Bronchial epithelial cell (primary cell): ENCODE data around the gene FTCD. TPM values are rescaled to one million over a fixed set of nuclear protein-coding genes. Genes with fewer than 3 reads are reported as not detected.

ENCODE experiments used
- DNase-seq: peaks from one replicate; pipeline ENCODE4 v3.0.0-alpha.2; 2010; ENCODE audit warnings: low read depth
- FAIRE-seq: peaks from 2 replicates; lab custom pipeline; 2011; peaks lifted over from hg19 to GRCh38; lab: Jason Lieb, UNC
- H3K27me3 ChIP-seq: 2 replicates; pipeline ENCODE4 v1.5.1; 2011; ENCODE audit warnings: low read length; ENCODE audit not compliant: control insufficient read depth, insufficient read depth
- H3K36me3 ChIP-seq: 2 replicates; pipeline ENCODE4 v1.5.1; 2011; ENCODE audit warnings: low read length; ENCODE audit not compliant: control insufficient read depth, insufficient read depth
- H3K4me3 ChIP-seq: 2 replicates; pipeline ENCODE4 v1.5.1; 2011; ENCODE audit warnings: mild to moderate bottlenecking, low read depth, low read length, control low read depth
- total RNA-seq: library from RNA; depleted of rRNA; stranded (reverse); fragments of >200 nt; gene quantifications from 2 replicates; pipeline ENCODE4 v1.2.1, GENCODE V29; 2014
- TF ChIP-seq, protein P1 (sequence below): IDR thresholded peaks from 2 replicates; pipeline ENCODE4 v1.5.1; 2011; ENCODE audit warnings: mild to moderate bottlenecking, moderate library complexity, low read length, control low read depth, inconsistent platforms; ENCODE audit not compliant: insufficient read depth, severe bottlenecking

The FTCD gene
- total RNA-seq, 1 donor from 2014 or later, result not detected

DNA sequence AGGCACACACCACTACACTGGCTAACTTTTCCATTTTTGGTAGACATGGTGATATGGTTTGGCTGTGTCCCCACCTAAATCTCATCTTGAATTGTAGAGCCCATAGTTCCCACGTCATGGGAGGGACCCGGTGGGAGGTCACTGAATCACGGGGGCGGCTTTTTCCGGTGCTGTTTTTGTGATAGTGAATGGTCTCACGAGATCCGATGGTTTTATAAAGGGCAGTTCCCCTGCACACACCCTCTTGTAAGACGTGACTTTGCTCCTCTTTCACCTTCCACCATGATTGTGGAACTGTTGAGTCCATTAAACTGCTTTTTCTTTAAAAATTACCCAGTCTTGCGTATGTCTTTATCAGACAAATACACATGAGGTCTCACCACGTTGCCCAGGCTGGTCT, 1.3 kb upstream of the FTCD start:
- DNase-seq (no peak), FAIRE-seq (no peak)
- TF ChIP-seq, protein P1, sequence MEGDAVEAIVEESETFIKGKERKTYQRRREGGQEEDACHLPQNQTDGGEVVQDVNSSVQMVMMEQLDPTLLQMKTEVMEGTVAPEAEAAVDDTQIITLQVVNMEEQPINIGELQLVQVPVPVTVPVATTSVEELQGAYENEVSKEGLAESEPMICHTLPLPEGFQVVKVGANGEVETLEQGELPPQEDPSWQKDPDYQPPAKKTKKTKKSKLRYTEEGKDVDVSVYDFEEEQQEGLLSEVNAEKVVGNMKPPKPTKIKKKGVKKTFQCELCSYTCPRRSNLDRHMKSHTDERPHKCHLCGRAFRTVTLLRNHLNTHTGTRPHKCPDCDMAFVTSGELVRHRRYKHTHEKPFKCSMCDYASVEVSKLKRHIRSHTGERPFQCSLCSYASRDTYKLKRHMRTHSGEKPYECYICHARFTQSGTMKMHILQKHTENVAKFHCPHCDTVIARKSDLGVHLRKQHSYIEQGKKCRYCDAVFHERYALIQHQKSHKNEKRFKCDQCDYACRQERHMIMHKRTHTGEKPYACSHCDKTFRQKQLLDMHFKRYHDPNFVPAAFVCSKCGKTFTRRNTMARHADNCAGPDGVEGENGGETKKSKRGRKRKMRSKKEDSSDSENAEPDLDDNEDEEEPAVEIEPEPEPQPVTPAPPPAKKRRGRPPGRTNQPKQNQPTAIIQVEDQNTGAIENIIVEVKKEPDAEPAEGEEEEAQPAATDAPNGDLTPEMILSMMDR, result no peak
- H3K4me3 ChIP-seq, result no peak overlapping the region
- no peaks in the 10 kb centered on the region for H3K36me3 ChIP-seq
- H3K27me3 ChIP-seq, result no peaks in the 10 kb centered on the region

DNA sequence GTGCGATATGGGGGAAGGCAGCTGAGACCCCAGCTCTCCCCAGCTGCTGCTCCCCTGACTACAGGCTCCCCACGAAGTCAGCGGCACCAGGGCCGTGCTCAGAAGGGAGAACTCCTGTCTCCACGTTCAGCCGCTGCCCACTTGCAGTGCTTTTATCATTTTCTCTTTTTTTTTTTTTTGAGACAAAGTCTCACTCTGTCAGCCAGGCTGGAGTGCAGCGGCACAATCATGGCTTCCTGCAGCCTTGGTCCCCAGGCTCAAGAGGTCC, 933 bp upstream of the FTCD start:
- H3K4me3 ChIP-seq, result no peak overlapping the region
- DNase-seq, result no peak
- no peaks in the 10 kb centered on the region for H3K27me3 ChIP-seq
- FAIRE-seq, result no peak
- no peaks in the 10 kb centered on the region for H3K36me3 ChIP-seq
- TF ChIP-seq, protein P1, result no peak

DNA sequence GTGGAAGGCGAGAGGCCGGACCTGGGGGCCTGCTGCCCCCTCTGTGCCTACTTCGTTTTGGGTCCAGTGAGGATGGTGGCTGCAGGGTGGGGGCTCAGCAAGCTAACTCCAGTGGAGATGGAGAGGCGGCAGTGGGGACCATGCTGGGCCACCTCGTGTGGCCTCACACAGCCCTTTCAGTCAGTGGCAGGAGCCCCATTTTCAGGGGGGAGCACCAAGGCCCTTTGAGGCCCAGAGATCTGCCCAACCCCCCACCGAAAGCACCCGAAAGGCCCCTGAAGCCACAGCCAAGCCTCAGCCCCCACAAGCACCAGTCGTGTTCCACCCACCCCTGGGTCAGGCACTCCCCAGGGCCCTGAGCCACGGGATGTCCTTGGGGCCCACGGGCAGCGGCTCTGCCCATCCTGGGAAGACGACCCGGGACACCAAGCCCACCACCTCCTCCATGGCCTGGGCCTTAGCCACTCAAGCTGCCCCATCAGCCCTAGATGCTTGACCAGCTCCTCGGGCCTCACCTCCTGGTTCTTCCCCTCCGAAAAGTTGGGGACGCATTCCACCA, 345 bp downstream of the FTCD start:
- TF ChIP-seq, protein P1, result no peak
- Histone ChIP-seq H3K4me3 (no peak overlapping the region), H3K27me3 (no peaks in the 10 kb centered on the region), H3K36me3 (no peaks in the 10 kb centered on the region)
- DNase-seq (no peak), FAIRE-seq (no peak)

DNA sequence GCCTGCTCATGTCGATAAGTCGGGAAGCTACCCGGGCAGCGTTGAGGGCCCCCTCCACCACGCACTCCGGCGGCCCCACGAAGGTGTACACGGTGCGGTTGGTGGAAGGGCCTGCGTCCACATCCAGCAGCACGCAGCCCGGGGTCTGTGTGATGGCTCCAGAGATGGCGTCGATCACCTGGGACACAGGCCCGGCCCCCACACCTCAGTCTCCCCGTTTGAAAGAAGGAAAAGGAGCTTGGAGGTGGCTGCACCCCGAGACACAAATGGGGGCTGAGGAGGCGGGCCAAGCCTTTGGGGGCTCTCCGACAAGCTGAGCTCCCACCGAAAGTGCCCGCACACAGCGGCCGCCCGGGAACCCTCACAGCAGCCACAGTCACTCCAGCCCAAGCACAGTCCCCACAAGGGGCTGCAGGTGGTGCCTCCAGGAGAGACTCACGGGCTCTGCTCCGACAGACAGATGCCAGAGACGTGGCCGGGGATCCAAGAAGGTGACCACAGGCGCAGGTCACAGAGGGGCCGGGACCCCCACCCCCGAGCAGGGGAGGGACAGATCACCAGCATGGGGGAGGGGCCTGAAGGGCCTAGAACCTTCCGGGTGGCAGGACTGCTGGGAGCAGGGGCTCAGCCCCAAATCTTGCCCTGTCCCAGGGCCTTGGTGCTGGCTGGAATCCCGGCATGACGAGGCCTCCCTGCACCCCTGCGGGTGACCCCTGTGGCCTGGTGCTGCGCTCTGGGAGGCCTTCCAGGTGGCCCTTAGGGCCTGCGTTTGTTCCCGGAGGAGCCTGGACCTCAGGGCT, 1.0 kb downstream of the FTCD start:
- Histone ChIP-seq H3K36me3 (no peaks in the 10 kb centered on the region), H3K27me3 (no peaks in the 10 kb centered on the region), H3K4me3 (no peak overlapping the region)
- DNase-seq (no peak), FAIRE-seq (no peak)
- TF ChIP-seq, protein P1, result no peak

DNA sequence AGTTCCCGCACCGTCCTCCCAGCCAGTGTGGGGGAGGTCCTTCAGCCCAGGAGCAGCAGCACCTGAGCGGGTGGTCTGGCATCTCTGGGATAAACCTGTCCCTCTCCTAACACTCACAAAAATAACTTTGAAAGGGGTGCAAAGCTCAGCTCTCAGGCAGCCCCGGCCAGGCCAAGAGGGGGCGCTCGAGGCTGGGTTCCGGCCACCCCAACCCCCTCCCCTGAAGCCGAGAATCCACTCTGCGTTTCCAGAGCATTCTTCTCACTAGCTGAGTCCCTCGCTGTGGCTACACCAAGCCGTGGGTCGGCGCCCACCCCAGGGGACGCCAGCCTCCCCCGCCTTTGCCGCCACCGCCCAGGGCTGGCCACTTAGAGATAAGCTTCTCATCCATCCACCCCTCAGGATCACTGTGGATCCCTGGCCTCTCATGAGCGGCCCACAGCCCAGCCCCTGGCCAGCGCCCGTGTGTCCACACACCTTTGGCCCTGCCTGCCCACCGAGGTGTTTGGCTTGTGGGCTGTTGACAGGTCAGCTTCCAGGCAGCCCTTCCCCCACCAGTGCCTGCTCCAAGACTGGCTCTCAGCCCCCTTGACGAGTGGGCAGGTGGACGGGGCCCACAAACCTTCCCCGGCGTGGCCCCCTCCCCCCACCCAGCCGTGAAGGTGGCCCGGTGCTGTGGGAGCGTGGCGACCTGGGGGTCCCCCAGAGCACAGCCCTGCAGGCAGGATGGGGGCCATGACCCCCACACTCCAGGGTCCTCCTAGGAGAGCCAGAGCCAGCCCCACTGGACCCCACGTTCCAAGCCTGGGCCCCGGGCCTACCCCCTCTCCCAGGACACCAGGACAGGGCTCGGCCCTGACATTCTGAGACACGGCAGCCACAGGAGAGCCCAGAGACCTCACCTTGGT, 1.9 kb downstream of the FTCD start:
- no peaks in the 10 kb centered on the region for H3K27me3 ChIP-seq
- DNase-seq (no peak), FAIRE-seq (no peak)
- no peaks in the 10 kb centered on the region for H3K36me3 ChIP-seq
- H3K4me3 ChIP-seq, result peak overlapping the region; percentile 31
- TF ChIP-seq, protein P1, result peak; percentile 89
